ENCODE data around the gene RFC1. TPM values are rescaled to one million over a fixed set of nuclear protein-coding genes. Genes with fewer than 3 reads are reported as not detected.
A peak's percentile ranks its signal among the peaks of the same experiment; 100 is the strongest.

Gene RFC1
- total RNA-seq, 1 donor from 2014 or later, result 39.5 TPM

GRCh38 chr4:39312816-39313215 lies 53.3 kb downstream of the RFC1 start:
- no peak for DNase-seq (ENCODE audit: low spot score in 2 of 2)
- Histone ChIP-seq H3K4me3 (no peak overlapping the region), H3K27me3 (no peaks in the 10 kb centered on the region), H3K27ac (peak overlapping the region in 1 of 2 donors; percentile 30), H3K36me3 (peaks cover 36 to 38% of the 10 kb centered on the region in 2 donors), H3K4me1 (no peaks in the 10 kb centered on the region), H3K9me3 (no peaks in the 10 kb centered on the region)
- intact Hi-C loops (cut with DNase I), result no loop called here
- TF ChIP-seq CTCF (IDR thresholded peaks at IDR 0.05), result no peak

DNA sequence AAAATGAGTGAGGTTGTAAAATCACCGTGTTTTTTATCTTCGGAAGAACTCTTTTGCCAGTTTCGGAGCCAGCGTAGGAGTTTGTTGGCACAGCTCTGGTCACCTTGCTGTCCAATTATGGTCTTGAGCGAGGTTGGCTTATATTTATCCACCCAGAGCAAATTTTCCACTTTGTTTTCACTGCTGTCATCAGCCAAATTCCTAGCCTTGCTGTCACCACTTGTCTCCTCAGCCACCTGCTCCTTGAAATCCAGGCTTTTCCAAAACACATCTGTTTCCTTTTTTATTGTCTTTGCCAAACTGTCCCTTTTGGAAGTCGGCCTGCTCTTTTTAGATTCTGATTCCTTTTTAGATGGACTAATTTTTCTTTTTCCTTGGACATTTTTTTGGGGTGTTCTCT lies 57.6 kb downstream of the RFC1 start:
- intact Hi-C loops (cut with DNase I), result no loop called here
- DNase-seq (ENCODE audit: low spot score in 2 of 2), result no peak

GRCh38 chr4:39305912-39306677 lies 60.1 kb downstream of the RFC1 start:
- Histone ChIP-seq H3K4me3 (no peak overlapping the region), H3K27ac (no peak overlapping the region), H3K27me3 (no peaks in the 10 kb centered on the region), H3K36me3 (peaks cover 21 to 56% of the 10 kb centered on the region in 2 donors), H3K9me3 (no peaks in the 10 kb centered on the region), H3K4me1 (no peaks in the 10 kb centered on the region)
- DNase-seq (ENCODE audit: low spot score in 2 of 2), result no peak
- no peak for TF ChIP-seq CTCF (IDR thresholded peaks at IDR 0.05)
- intact Hi-C loops (cut with DNase I), result no loop called here

More for the DNA sequence above, 57.6 kb downstream of the RFC1 start:
- no peaks in the 10 kb centered on the region for H3K4me1 ChIP-seq
- peaks cover 27 to 55% of the 10 kb centered on the region in 2 donors for H3K36me3 ChIP-seq
- H3K27ac ChIP-seq, result peak overlapping the region in 1 of 2 donors; percentile 58
- no peaks in the 10 kb centered on the region for H3K9me3 ChIP-seq
- H3K4me3 ChIP-seq, result no peak overlapping the region
- no peak for TF ChIP-seq CTCF (IDR thresholded peaks at IDR 0.05)
- no peaks in the 10 kb centered on the region for H3K27me3 ChIP-seq

GRCh38 chr4:39304651-39305050 lies 61.5 kb downstream of the RFC1 start:
- H3K36me3 ChIP-seq, result peaks cover 24 to 58% of the 10 kb centered on the region in 2 donors
- intact Hi-C loops (cut with DNase I), result no loop called here
- DNase-seq (ENCODE audit: low spot score in 2 of 2), result no peak

GRCh38 chr4:39303871-39304270 lies 62.3 kb downstream of the RFC1 start:
- DNase-seq (ENCODE audit: low spot score in 2 of 2), result no peak
- H3K9me3 ChIP-seq, result no peaks in the 10 kb centered on the region
- no peak overlapping the region for H3K27ac ChIP-seq
- intact Hi-C loops (cut with DNase I), result no loop called here
- no peak overlapping the region for H3K4me3 ChIP-seq
- no peaks in the 10 kb centered on the region for H3K4me1 ChIP-seq
- H3K36me3 ChIP-seq, result peaks cover 32 to 66% of the 10 kb centered on the region in 2 donors
- TF ChIP-seq CTCF (IDR thresholded peaks at IDR 0.05), result no peak
- no peaks in the 10 kb centered on the region for H3K27me3 ChIP-seq

More at GRCh38 chr4:39304651-39305050, 61.5 kb downstream of the RFC1 start:
- no peaks in the 10 kb centered on the region for H3K4me1 ChIP-seq
- TF ChIP-seq CTCF (IDR thresholded peaks at IDR 0.05), result no peak
- no peaks in the 10 kb centered on the region for H3K9me3 ChIP-seq
- no peak overlapping the region for H3K4me3 ChIP-seq
- no peak overlapping the region for H3K27ac ChIP-seq
- H3K27me3 ChIP-seq, result no peaks in the 10 kb centered on the region
